HG02840 (cell line): Measurements from ENCODE around the gene EWSR1.
"Not testable (repeated sequence)": the region's sequence is repeated elsewhere in the genome, so short reads cannot be mapped to it uniquely, and the experiment has no call there.

Source experiments
- ATAC-seq: cut with Tn5 transposase; IDR thresholded peaks from one replicate; pipeline ENCODE4 v1.9.1; 2021; ENCODE audit warnings: mild to moderate bottlenecking, moderate library complexity, moderate number of reproducible peaks; ENCODE audit not compliant: unreplicated experiment, low FRiP score

Gene EWSR1

GRCh38 chr22:29247891-29248290, 20.2 kb upstream of the EWSR1 start:
- ATAC-seq = not testable (repeated sequence)

- ATAC-seq = no peak
Measured at GRCh38 chr22:29251265-29251664, 16.8 kb upstream of the EWSR1 start.

DNA sequence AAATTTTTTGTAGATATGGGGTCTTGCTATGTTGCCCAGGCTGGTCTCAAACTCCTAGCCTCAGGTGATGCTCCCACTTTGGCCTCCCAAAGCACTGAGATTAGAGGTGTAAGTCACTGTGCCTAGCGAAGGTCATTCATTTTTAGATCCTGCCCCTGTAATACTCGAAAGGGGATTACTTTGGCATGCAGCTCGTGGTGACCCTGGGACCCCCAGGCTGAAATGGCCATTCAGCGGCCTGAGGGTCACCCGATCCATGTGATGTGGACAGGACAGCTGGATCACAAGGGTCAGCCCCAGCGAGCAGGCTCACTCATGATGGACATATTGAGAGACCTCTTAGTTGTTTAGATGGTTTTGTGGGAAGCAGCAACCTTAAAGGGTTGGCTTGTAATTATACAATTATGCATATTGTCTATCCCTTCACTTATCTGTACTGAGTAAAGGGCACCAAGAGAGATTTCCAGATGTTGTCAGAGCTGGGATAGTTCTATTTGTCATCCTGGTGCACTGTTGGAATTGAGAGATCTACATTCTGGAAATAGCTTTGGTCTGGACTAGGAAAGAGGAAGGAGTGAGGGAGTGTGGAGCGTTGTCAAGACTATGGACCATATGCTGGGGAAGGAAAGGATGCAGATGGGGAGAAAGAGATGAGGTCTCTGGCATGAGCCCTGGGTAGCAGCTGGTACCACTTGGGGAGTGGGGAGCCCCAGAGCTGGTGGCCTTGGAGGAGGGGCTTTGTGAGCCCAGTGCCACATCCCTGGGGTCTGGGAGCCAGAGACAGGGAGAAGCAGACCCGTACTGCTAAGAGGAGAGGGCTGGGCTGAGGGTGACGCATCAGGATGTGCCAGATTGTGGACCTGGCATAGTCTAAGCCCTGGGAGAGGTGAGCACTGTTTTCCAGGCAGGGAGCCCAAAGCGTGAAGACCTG, 15.8 kb upstream of the EWSR1 start:
- no peak for ATAC-seq

GRCh38 chr22:29253561-29254285, 14.3 kb upstream of the EWSR1 start:
- no peak for ATAC-seq

DNA sequence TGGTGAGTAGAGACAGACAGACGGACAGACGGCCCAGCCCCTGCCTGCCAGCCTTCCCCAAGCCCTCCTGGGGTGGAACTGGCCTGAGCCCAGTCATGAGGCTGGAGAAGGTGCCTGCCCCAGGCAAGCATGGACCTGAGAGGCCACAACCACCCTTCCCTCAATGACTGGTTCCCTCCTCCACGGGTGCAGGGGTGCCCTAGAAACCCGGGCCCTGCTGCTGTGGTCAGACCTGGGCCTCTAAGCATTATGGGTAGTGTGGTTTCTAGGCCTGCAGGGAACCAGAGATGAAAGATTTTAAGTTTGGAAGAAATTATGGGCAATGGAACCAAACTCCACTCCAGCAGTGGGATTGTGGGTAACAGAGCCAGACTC, 13.8 kb upstream of the EWSR1 start:
- no peak for ATAC-seq

DNA sequence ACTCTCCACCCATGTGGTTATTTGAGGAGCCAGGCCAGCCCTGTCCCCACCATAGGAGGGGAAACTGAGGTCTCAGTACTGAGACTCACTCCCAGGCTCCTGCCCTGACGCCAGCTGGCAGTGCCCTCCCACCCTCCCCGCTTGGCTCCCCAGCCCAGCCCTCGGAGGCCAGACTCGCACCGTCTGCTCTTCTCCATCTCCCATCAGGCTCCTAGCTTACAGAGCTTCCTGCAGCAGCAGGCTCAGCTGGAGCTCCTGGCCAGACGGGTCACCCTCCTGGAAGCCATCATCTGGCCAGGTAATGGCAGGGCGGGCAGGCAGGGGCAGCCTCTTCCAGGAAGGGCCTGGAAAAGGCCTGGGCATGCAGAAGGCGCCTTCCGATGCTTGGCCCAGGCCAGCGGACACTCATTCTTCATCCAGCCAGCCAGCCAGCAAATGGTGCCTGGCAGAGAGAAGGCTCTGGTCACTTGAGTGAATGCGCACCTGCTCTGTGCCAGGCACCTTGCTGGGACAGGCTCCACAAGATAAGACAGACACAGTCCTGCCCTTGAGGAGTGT, 12.9 kb upstream of the EWSR1 start:
- ATAC-seq = no peak

- ATAC-seq = no peak
Measured at GRCh38 chr22:29256606-29257325, 11.3 kb upstream of the EWSR1 start.

DNA sequence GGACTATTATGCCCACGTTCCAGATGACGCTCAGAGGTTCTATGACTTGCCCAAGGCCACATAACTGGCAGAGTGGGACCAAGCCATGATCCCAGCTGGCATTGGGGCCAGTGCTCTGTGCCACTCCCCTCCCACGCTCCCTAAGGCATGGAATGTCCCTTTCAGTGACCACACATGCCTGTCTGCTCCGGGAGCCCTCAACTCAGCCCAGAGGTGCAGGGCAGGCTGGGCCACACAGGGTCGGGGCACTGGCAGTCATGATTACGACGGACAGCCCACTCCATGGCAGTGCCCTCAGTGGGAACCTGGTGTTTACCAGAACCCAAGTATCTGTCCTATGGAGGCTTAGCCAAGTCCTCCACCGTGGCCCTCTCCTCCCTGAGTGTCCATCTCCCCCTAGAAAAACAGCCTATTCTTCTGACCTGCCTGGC, 10.3 kb upstream of the EWSR1 start:
- no peak for ATAC-seq

DNA sequence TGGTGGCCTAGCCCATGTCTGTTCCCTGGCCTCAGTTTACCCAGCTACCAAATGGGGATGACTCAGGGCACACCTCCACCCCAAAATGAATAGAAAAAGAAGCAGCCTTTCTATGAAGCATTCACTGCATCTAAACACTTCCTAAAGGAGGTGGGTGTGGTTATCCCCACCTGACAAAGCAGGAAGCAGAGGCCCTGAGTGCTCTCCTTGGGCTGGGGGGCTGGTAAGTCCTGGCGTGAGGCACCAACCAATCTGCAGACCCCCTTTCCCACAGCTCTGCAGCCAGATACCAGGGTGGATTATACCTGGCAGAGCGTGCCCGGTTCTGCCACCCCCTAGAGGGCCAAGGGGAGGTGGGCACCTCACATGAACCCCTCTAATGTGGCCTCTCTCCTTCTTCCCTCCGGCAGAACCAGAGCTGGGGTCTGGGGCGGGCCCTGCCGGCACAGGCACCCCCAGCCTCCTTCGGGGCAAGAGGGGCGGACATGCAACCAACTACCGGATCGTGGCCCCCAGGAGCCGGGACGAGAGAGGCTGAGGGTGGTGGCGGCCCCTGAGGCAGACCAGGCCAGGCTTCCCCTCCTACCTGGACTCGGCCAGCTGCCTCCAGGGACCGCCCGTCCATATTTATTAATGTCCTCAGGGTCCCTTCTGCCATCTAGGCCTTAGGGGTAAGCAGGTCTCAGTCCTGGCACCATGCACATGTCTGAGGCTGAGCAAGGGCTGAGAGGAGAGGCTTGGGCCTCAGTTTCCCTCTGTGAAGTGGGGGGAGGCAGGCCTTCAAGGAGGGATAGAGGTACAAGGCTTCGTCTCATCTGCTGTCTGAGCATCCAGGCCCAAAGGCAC, 9.4 kb upstream of the EWSR1 start:
- no peak for ATAC-seq

- no peak for ATAC-seq
Measured at GRCh38 chr22:29259253-29259899, 8.7 kb upstream of the EWSR1 start.

GRCh38 chr22:29260031-29260560, 8.0 kb upstream of the EWSR1 start:
- no peak for ATAC-seq

GRCh38 chr22:29260601-29261315, 7.3 kb upstream of the EWSR1 start:
- no peak for ATAC-seq

- ATAC-seq = no peak
Measured at GRCh38 chr22:29263791-29264276, 4.2 kb upstream of the EWSR1 start.

DNA sequence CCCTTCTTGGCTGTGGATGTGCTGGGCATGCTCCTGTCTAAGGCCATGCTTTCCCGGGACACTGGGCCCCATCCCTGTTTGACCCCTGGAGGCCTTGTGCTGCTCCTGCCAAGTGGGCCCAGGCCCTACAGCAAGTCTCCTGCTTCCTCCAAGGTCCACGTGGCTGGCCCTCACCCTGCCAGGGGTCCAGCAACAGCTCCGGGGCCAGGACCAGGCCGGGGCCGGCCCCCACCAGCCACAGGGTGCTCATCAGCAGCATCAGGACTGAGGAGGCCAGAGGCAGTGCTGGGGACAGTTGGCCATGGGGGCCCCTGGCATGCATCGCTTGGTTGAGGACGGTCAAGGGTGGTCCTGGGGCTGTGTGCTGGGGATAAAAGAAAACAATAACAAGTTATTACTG, 2.8 kb upstream of the EWSR1 start:
- ATAC-seq = no peak

GRCh38 chr22:29265929-29266328, 2.1 kb upstream of the EWSR1 start:
- no peak for ATAC-seq

GRCh38 chr22:29266564-29267461, 1.3 kb upstream of the EWSR1 start:
- no peak for ATAC-seq

GRCh38 chr22:29267462-29267857, 608 bp upstream of the EWSR1 start:
- no peak for ATAC-seq
